A549 (cell line): Measurements from ENCODE around the gene PPP1R12C. TPM values are rescaled to one million over a fixed set of nuclear protein-coding genes. Genes with fewer than 3 reads are reported as not detected.

Experiments
- ATAC-seq, 2 experiments: fragments of 200-7000 bp in 1 of 2; fragments of >200 bp in 1 of 2; cut with Nextera tagmentation in 1 of 2; cut with Tn5 transposase in 1 of 2; 3 replicates each; pipeline versions ENCODE4 v1.8.0 to v1.9.1; 2018 to 2020; ENCODE audit warnings: mild to moderate bottlenecking in 1 of 2, moderate library complexity in 1 of 2
- CTCF ChIA-PET: fragments of 300-600 bp; sonication (Branson Sonifier 250); formaldehyde crosslinking; extraction: SDS; loops from one replicate; lab custom pipeline; 2021; ENCODE audit warnings: antibody characterized with exemption, inconsistent platforms; lab: Yijun Ruan, JAX
- POLR2A ChIA-PET: fragments of 350-600 bp; formaldehyde crosslinking; extraction: SDS; loops from one replicate; lab custom pipeline; 2021; ENCODE audit warnings: antibody characterized with exemption, inconsistent platforms; lab: Yijun Ruan, JAX
- DNase-seq, 2 experiments: peaks; one replicate each; pipeline versions ENCODE4 v3.0.0 to v3.0.0-alpha.2; 2011 to 2016; ENCODE audit warnings: low read depth in 1 of 2, low spot score in 1 of 2
- FAIRE-seq: peaks from 2 replicates; lab custom pipeline; 2011; peaks lifted over from hg19 to GRCh38; lab: Jason Lieb, UNC
- H3K27ac ChIP-seq, 2 experiments: fragments of >200 bp; sonication (Bioruptor Twin); formaldehyde crosslinking; 3 replicates each; pipeline ENCODE4 v1.5.1; 2016 to 2017
- H3K4me1 ChIP-seq: fragments of >200 bp; sonication (Bioruptor Twin); formaldehyde crosslinking; 3 replicates; pipeline ENCODE4 v1.6.1; 2016
- H3K4me2 ChIP-seq: fragments of >200 bp; sonication (Bioruptor Twin); formaldehyde crosslinking; 3 replicates; pipeline ENCODE4 v1.6.1; 2016
- H3K4me3 ChIP-seq: fragments of >200 bp; sonication (Bioruptor Twin); formaldehyde crosslinking; 3 replicates; pipeline ENCODE4 v1.5.1; 2016
- H3K9me3 ChIP-seq: fragments of >200 bp; sonication (Bioruptor Twin); formaldehyde crosslinking; 3 replicates; pipeline ENCODE4 v1.6.1; 2016
- ATOH8 ChIP-seq: fragments of 250-450 bp; sonication (Bioruptor Pico); IDR thresholded peaks from 2 replicates; pipeline ENCODE4 v1.5.0; 2020; ENCODE audit warnings: low read depth, mild to moderate bottlenecking, moderate library complexity
- BCL3 ChIP-seq: fragments of >200 bp; sonication (Bioruptor Twin); formaldehyde crosslinking; IDR thresholded peaks from 3 replicates; pipeline ENCODE4 v1.6.1; 2016
- BHLHE40 ChIP-seq: IDR thresholded peaks from 2 replicates; pipeline ENCODE4 v1.6.1; 2012; ENCODE audit warnings: low read depth, low read length, inconsistent platforms
- CEBPB ChIP-seq, 2 experiments: fragments of >200 bp in 1 of 2; sonication (Bioruptor Twin) in 1 of 2; formaldehyde crosslinking in 1 of 2; IDR thresholded peaks; 2 replicates each; pipeline ENCODE4 v1.6.1; 2012 to 2016
- CHD4 ChIP-seq: fragments of 200-600 bp; sonication (generic); IDR thresholded peaks from 2 replicates; pipeline ENCODE4 v1.6.1; 2016; ENCODE audit warnings: antibody characterized with exemption, mild to moderate bottlenecking, borderline replicate concordance
- E2F6 ChIP-seq: IDR thresholded peaks from 2 replicates; pipeline ENCODE4 v1.6.1; 2012; ENCODE audit warnings: low read depth, borderline replicate concordance
- EP300 ChIP-seq, 2 experiments: fragments of >200 bp; sonication (Bioruptor Twin); formaldehyde crosslinking; IDR thresholded peaks; 2 replicates in 1 of 2; 3 replicates in 1 of 2; pipeline ENCODE4 v1.6.1; 2016 to 2017
- ESRRA ChIP-seq: fragments of 150-350 bp; IDR thresholded peaks from 2 replicates; pipeline ENCODE4 v1.6.1; 2014; ENCODE audit warnings: mild to moderate bottlenecking, low read length, borderline replicate concordance
- GATA3 ChIP-seq: IDR thresholded peaks from 2 replicates; pipeline ENCODE4 v1.6.1; 2012; ENCODE audit warnings: borderline replicate concordance
- HDAC2 ChIP-seq: fragments of 200-600 bp; sonication (generic); IDR thresholded peaks from 2 replicates; pipeline ENCODE4 v1.6.1; 2016
- HEYL ChIP-seq: fragments of 250-450 bp; sonication (Bioruptor Pico); IDR thresholded peaks from 2 replicates; pipeline ENCODE4 v1.8.0; 2021; ENCODE audit warnings: mild to moderate bottlenecking, moderate library complexity
- HMGXB4 ChIP-seq: fragments of 250-450 bp; sonication (Bioruptor Pico); IDR thresholded peaks from 2 replicates; pipeline ENCODE4 v1.5.0; 2021; ENCODE audit warnings: mild to moderate bottlenecking, moderate library complexity, borderline replicate concordance
- HOXA7 ChIP-seq: fragments of 250-450 bp; sonication (Bioruptor Pico); IDR thresholded peaks from 2 replicates; pipeline ENCODE4 v1.5.0; 2020; ENCODE audit warnings: mild to moderate bottlenecking, moderate library complexity
- HOXB5 ChIP-seq: fragments of 250-450 bp; sonication (Bioruptor Pico); IDR thresholded peaks from 2 replicates; pipeline ENCODE4 v1.5.0; 2020; ENCODE audit warnings: mild to moderate bottlenecking, moderate library complexity
- KDM1A ChIP-seq: fragments of 200-600 bp; sonication (generic); IDR thresholded peaks from 2 replicates; pipeline ENCODE4 v1.6.1; 2016; ENCODE audit warnings: low read depth, mild to moderate bottlenecking
- KDM5A ChIP-seq: fragments of 200-600 bp; sonication (generic); IDR thresholded peaks from 2 replicates; pipeline ENCODE4 v1.6.1; 2016; ENCODE audit warnings: antibody characterized with exemption, mild to moderate bottlenecking
- MAZ ChIP-seq: fragments of 150-350 bp; IDR thresholded peaks from 2 replicates; pipeline ENCODE4 v1.6.1; 2014; ENCODE audit warnings: antibody characterized with exemption, low read depth, low read length, borderline replicate concordance
- NPAS2 ChIP-seq: fragments of 250-450 bp; sonication (Bioruptor Pico); IDR thresholded peaks from 2 replicates; pipeline ENCODE4 v1.8.0; 2022; ENCODE audit warnings: mild to moderate bottlenecking, moderate library complexity, borderline replicate concordance
- PHF8 ChIP-seq: fragments of 200-600 bp; sonication (generic); IDR thresholded peaks from 2 replicates; pipeline ENCODE4 v1.6.1; 2016; ENCODE audit warnings: low read depth, mild to moderate bottlenecking, antibody characterized with exemption, moderate library complexity, borderline replicate concordance
- POLR2A ChIP-seq: IDR thresholded peaks from 2 replicates; pipeline ENCODE4 v1.6.1; 2012; ENCODE audit warnings: mild to moderate bottlenecking, low read length
- POLR2AphosphoS2 ChIP-seq: conservative IDR thresholded peaks from 2 replicates; pipeline ENCODE4 v1.6.1; 2012; ENCODE audit warnings: low read length, improper control_type of control experiment, inconsistent platforms
- REST ChIP-seq: fragments of 200-600 bp; sonication (generic); IDR thresholded peaks from 2 replicates; pipeline ENCODE4 v1.6.1; 2016; ENCODE audit warnings: antibody characterized with exemption, mild to moderate bottlenecking, moderate library complexity
- RFX5 ChIP-seq: fragments of 450-650 bp; IDR thresholded peaks from 2 replicates; pipeline ENCODE4 v1.7.1; 2014; ENCODE audit warnings: antibody characterized with exemption, mild to moderate bottlenecking, moderate library complexity
- TP53 ChIP-seq: fragments of 250-450 bp; sonication (Bioruptor Pico); IDR thresholded peaks from 2 replicates; pipeline ENCODE4 v1.5.0; 2021; ENCODE audit warnings: mild to moderate bottlenecking, moderate library complexity
- WGBS: methylation state at CpG from one replicate; pipeline ENCODE4 v1.1.6; 2017; ENCODE audit errors: missing lambda C conversion rate; 5-methylcytosine and 5-hydroxymethylcytosine counted together
- polyA plus RNA-seq, 4 experiments: library from polyadenylated mRNA; depleted of rRNA in 3 of 4; stranded (reverse); fragments of >200 nt; fragmentation: RNase III in 1 of 4; extraction: RNeasy Plus Mini Kit Qiagen cat#74134 plus additional on column Dnase treatment in 1 of 4; gene quantifications; 2 replicates in 3 of 4; 3 replicates in 1 of 4; pipeline ENCODE4 v1.2.3, GENCODE V29; 2011 to 2017
- TF ChIP-seq, protein P1 (sequence below): fragments of >200 bp; sonication (Bioruptor Twin); formaldehyde crosslinking; IDR thresholded peaks from 2 replicates; pipeline ENCODE4 v1.6.1; 2016

Gene PPP1R12C
- polyA plus RNA-seq, 2 of the 4 experiments (the other 2 are of a cell fraction) = 22.0 to 70.3 TPM

DNA sequence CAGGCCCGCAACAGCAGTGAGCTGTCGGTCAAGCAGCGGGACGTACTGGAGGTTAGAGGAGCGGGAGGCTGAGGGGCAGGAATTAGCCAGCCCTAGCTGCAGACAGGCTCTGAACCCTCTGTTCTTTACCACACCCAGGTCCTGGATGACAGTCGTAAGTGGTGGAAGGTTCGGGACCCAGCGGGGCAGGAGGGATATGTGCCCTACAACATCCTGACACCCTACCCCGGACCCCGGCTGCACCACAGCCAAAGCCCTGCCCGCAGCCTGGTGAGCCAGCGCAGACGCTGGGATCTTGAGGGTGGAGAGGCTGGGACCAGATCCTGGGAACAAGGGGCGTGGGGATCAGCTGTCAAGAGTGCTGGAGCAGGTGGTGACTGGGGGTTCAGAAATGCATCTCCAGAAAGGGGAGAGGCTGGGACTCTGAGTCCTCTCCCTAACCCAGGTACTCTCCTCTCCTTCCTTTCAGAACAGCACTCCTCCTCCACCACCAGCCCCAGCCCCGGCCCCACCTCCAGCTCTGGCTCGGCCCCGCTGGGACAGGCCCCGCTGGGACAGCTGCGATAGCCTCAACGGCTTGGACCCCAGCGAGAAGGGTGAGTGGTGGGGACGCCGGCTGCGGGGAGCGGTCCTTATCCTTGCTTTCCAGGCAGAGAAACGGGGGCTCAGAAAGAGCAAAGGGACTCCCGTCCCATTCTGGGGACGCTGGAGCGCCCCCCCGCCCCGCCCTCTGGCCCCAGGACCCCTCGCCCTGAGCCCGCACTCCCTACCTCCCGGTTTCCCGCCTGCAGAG lies 31.3 kb downstream of the PPP1R12C start:
- WGBS = 92% methylated on average over 35 of the region's 35 CpGs
- H3K4me1 ChIP-seq = no peaks in the 10 kb centered on the region
- CTCF ChIA-PET = interaction anchor here (1.1 to 7.8 kb wide), 8 partner anchors 10 to 545 kb away, joined by 3 to 77 read pairs (median 4); partner anchors contain the start of genes EPS8L1 and PPP1R12C
- no peaks in the 10 kb centered on the region for H3K9me3 ChIP-seq
- H3K4me3 ChIP-seq = no peak overlapping the region
- no peak for DNase-seq
- POLR2A ChIA-PET = no interaction called here
- no peak overlapping the region for H3K27ac ChIP-seq
- no peak overlapping the region for H3K4me2 ChIP-seq
- TF ChIP-seq GATA3 (no peak), POLR2A (no peak), BCL3 (no peak), KDM1A (no peak), BHLHE40 (no peak), RFX5 (no peak), CHD4 (no peak), TP53 (CRISPR knock-in tag) (no peak), HMGXB4 (no peak), HOXB5 (CRISPR knock-in tag) (no peak)
- no peak for ATAC-seq
- no peak for FAIRE-seq

GRCh38 chr19:55084416-55084815 lies 33.0 kb downstream of the PPP1R12C start:
- Histone ChIP-seq H3K4me1 (no peaks in the 10 kb centered on the region), H3K9me3 (no peaks in the 10 kb centered on the region), H3K4me2 (no peak overlapping the region), H3K27ac (no peak overlapping the region), H3K4me3 (no peak overlapping the region)
- TF ChIP-seq POLR2A (no peak), NPAS2 (CRISPR knock-in tag) (no peak), CEBPB (IDR thresholded peaks at IDR 0.05) (no peak), ATOH8 (CRISPR knock-in tag) (no peak), CHD4 (no peak), EP300 (IDR thresholded peaks at IDR 0.05) (no peak), HOXA7 (CRISPR knock-in tag) (no peak), HDAC2 (no peak), KDM5A (no peak), REST (no peak), E2F6 (no peak), ESRRA (no peak), POLR2AphosphoS2 (no peak), MAZ (no peak), HEYL (CRISPR knock-in tag) (no peak), PHF8 (no peak)
- TF ChIP-seq, protein P1, sequence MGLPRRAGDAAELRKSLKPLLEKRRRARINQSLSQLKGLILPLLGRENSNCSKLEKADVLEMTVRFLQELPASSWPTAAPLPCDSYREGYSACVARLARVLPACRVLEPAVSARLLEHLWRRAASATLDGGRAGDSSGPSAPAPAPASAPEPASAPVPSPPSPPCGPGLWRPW = no peak
- ATAC-seq = no peak
- DNase-seq = no peak
- 86% methylated on average over 10 of the region's 10 CpGs for WGBS
- no peak for FAIRE-seq
- POLR2A ChIA-PET = no interaction called here
- CTCF ChIA-PET = interaction anchor here (0.9 to 7.8 kb wide), 8 partner anchors 10 to 619 kb away, joined by 3 to 77 read pairs (median 4); partner anchors contain the start of gene EPS8L1
